Neuronal stem cell (in vitro differentiated cells): ENCODE results near the gene SCN5A.

Experiments used
- DNase-seq: peaks from one replicate; pipeline ENCODE4 v3.0.0-alpha.2; 2013; ENCODE audit warnings: low spot score
- H2AFZ ChIP-seq: one replicate; pipeline ENCODE4 v1.6.1; 2013; ENCODE audit warnings: mild to moderate bottlenecking, low read length, inconsistent platforms
- H2AK5ac ChIP-seq: 2 replicates; pipeline ENCODE4 v1.6.1; 2013; ENCODE audit warnings: low read depth, mild to moderate bottlenecking, inconsistent platforms, low read length, moderate library complexity, mixed read lengths
- H2BK120ac ChIP-seq: 2 replicates; pipeline ENCODE4 v1.6.1; 2013; ENCODE audit warnings: low read depth, mild to moderate bottlenecking, inconsistent platforms, low read length, moderate library complexity, mixed read lengths
- H2BK12ac ChIP-seq: one replicate; pipeline ENCODE4 v1.6.1; 2013; ENCODE audit warnings: low read length, inconsistent platforms
- H2BK15ac ChIP-seq: 2 replicates; pipeline ENCODE4 v1.6.1; 2013; ENCODE audit warnings: mild to moderate bottlenecking, low read length, inconsistent platforms, mixed read lengths
- H2BK5ac ChIP-seq: one replicate; pipeline ENCODE4 v1.6.1; 2013; ENCODE audit warnings: inconsistent platforms, mild to moderate bottlenecking, low read length, moderate library complexity
- H3K14ac ChIP-seq: one replicate; pipeline ENCODE4 v1.6.1; 2013; ENCODE audit warnings: low read length, inconsistent platforms
- H3K18ac ChIP-seq: 2 replicates; pipeline ENCODE4 v1.6.1; 2013; ENCODE audit warnings: low read length, inconsistent platforms
- H3K23ac ChIP-seq: 2 replicates; pipeline ENCODE4 v1.6.1; 2013; ENCODE audit warnings: low read depth, mild to moderate bottlenecking, mixed read lengths, low read length, inconsistent platforms; ENCODE audit not compliant: poor library complexity
- H3K27ac ChIP-seq: replicated peaks from 3 replicates; pipeline ENCODE4 v1.5.1; 2013; ENCODE audit warnings: low read length, inconsistent platforms
- H3K27me3 ChIP-seq, 3 experiments: 2 replicates each; pipeline ENCODE4 v1.6.1; 2013; ENCODE audit warnings: low read length in 3 of 3, mild to moderate bottlenecking in 2 of 3, inconsistent platforms in 1 of 3, low read depth in 1 of 3, mixed read lengths in 1 of 3, moderate library complexity in 1 of 3; ENCODE audit not compliant: control insufficient read depth in 3 of 3, insufficient read depth in 3 of 3
- H3K36me3 ChIP-seq, 2 donors: replicated peaks in 1 of 2; 2 replicates each; pipeline ENCODE4 v1.6.1; 2013; ENCODE audit warnings: low read length in 2 of 2; ENCODE audit not compliant: control insufficient read depth in 2 of 2, insufficient read depth in 2 of 2
- H3K4ac ChIP-seq: 2 replicates; pipeline ENCODE4 v1.6.1; 2013; ENCODE audit warnings: inconsistent platforms, mild to moderate bottlenecking, low read length, moderate library complexity
- H3K4me1 ChIP-seq, 2 donors: 1 replicate in 1 of 2; 2 replicates in 1 of 2; pipeline ENCODE4 v1.6.1; 2013; ENCODE audit warnings: low read length in 2 of 2, low read depth in 1 of 2; ENCODE audit not compliant: control insufficient read depth in 2 of 2, insufficient read depth in 1 of 2
- H3K4me2 ChIP-seq: one replicate; pipeline ENCODE4 v1.6.1; 2013; ENCODE audit warnings: mild to moderate bottlenecking, low read length, inconsistent platforms; ENCODE audit not compliant: insufficient read depth, poor library complexity, severe bottlenecking
- H3K4me3 ChIP-seq, 2 donors: 2 replicates each; pipeline ENCODE4 v1.5.1; 2013; ENCODE audit warnings: low read length in 2 of 2, mild to moderate bottlenecking in 2 of 2, inconsistent platforms in 1 of 2, moderate library complexity in 1 of 2
- H3K79me1 ChIP-seq: one replicate; pipeline ENCODE4 v1.6.1; 2013; ENCODE audit warnings: low read depth, mild to moderate bottlenecking, inconsistent platforms, low read length, moderate library complexity
- H3K9ac ChIP-seq: one replicate; pipeline ENCODE4 v1.6.1; 2013; ENCODE audit warnings: mild to moderate bottlenecking, low read depth, low read length, inconsistent platforms; ENCODE audit not compliant: poor library complexity
- H3K9me3 ChIP-seq, 2 donors: replicated peaks in 1 of 2; 2 replicates each; pipeline versions ENCODE3 to v1.6.1; 2013; ENCODE audit warnings: low read length in 2 of 2, mild to moderate bottlenecking in 2 of 2, inconsistent platforms in 1 of 2, low read depth in 1 of 2, mixed read lengths in 1 of 2, moderate library complexity in 1 of 2; ENCODE audit not compliant: control insufficient read depth in 2 of 2, insufficient read depth in 1 of 2
- H4K8ac ChIP-seq: one replicate; pipeline ENCODE4 v1.6.1; 2013; ENCODE audit warnings: low read depth, mild to moderate bottlenecking, inconsistent platforms, low read length, moderate library complexity
- H4K91ac ChIP-seq: one replicate; pipeline ENCODE4 v1.6.1; 2013; ENCODE audit warnings: low read length, low read depth, mild to moderate bottlenecking, inconsistent platforms; ENCODE audit not compliant: poor library complexity
- WGBS, 2 donors: extraction: QIAGEN DNeasy Blood & Tissue Kit; methylation state at CpG; one replicate each; pipeline ENCODE4 v1.1.7; 2013; ENCODE audit warnings: missing lambda C conversion rate in 2 of 2, mixed read lengths in 1 of 2; ENCODE audit not compliant: insufficient read length in 2 of 2, insufficient replicate concordance in 1 of 2; ENCODE audit errors: extremely low coverage in 2 of 2; 5-methylcytosine and 5-hydroxymethylcytosine counted together

The SCN5A gene

DNA sequence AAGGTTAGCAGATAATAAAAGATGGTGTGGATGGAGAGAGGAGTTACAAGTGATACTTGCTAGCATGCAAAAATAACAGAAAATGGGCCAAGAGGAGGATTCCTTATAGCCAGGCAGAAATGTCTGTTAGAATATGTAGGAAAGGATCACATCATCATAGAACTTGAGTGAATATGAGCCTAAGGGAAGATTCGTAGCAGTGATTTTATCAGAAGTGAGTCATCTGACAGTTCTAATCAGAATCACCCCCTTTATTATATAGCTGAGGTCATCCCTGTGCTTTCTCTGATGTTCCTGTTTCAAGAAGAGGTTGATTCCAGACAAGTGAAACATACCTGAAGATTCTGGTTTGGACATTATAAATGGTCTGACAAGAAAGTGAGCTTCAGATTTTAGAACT is 130.5 kb downstream of the SCN5A start:
- Histone ChIP-seq H3K4me2 (no peak overlapping the region), H3K14ac (no peak overlapping the region), H2AK5ac (no peak overlapping the region), H3K4me1 (no peaks in the 10 kb centered on the region), H3K4ac (no peak overlapping the region), H2BK12ac (no peak overlapping the region), H4K91ac (no peak overlapping the region), H3K4me3 (no peak overlapping the region), H2AFZ (no peak overlapping the region), H3K27me3 (no peaks in the 10 kb centered on the region), H3K18ac (no peak overlapping the region), H3K79me1 (no peaks in the 10 kb centered on the region), H3K9ac (no peak overlapping the region), H3K27ac (no peak overlapping the region), H2BK120ac (no peak overlapping the region), H3K36me3 (peaks cover 7 to 81% of the 10 kb centered on the region in 2 donors), H2BK15ac (no peak overlapping the region), H3K23ac (no peak overlapping the region), H3K9me3 (no peaks in the 10 kb centered on the region), H4K8ac (no peak overlapping the region), H2BK5ac (no peak overlapping the region)
- no CpG with 5 or more reads among the region's 1 CpG for WGBS, 2 donors
- DNase-seq, result no peak

GRCh38 chr3:38516669-38517068 is 132.8 kb downstream of the SCN5A start:
- Histone ChIP-seq H3K18ac (no peak overlapping the region), H3K27ac (no peak overlapping the region), H3K9ac (no peak overlapping the region), H3K9me3 (no peaks in the 10 kb centered on the region), H4K8ac (no peak overlapping the region), H2BK15ac (no peak overlapping the region), H3K4me3 (no peak overlapping the region), H2BK12ac (no peak overlapping the region), H4K91ac (no peak overlapping the region), H2AFZ (no peak overlapping the region), H3K36me3 (peaks cover 5 to 85% of the 10 kb centered on the region in 2 donors), H2BK5ac (no peak overlapping the region), H3K4me1 (no peaks in the 10 kb centered on the region), H3K79me1 (no peaks in the 10 kb centered on the region), H3K23ac (no peak overlapping the region), H3K4me2 (no peak overlapping the region), H2BK120ac (no peak overlapping the region), H2AK5ac (no peak overlapping the region), H3K27me3 (no peaks in the 10 kb centered on the region), H3K4ac (no peak overlapping the region), H3K14ac (no peak overlapping the region)
- no CpG with 5 or more reads among the region's 1 CpG for WGBS, 2 donors
- DNase-seq, result no peak

DNA sequence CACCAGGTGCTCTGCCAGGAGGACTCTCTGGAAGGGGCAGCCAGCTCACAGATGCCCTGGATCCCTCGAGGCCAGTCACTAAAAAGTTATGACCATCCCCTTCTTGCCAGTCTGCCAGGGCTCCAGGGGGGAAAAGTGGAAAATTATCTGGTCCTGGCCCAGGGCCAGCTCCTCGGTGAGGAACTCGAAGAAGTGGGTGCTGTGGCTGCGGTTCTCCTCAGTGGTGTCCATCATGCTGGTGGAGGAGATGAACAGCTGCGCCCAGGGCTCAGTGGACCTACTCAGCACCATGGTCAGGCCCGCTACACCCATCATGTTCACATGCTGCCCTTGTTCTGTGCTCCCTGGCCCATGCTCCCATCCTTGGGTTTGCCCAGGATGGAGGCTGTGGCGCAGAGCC is 134.1 kb downstream of the SCN5A start:
- no peaks in the 10 kb centered on the region for H3K27me3 ChIP-seq
- H4K8ac ChIP-seq, result no peak overlapping the region
- H3K36me3 ChIP-seq, result peaks cover 7 to 87% of the 10 kb centered on the region in 2 donors
- no peak overlapping the region for H3K9ac ChIP-seq
- no peak overlapping the region for H3K4me3 ChIP-seq
- no peak overlapping the region for H2BK120ac ChIP-seq
- H3K4ac ChIP-seq, result no peak overlapping the region
- no peak overlapping the region for H2AFZ ChIP-seq
- H3K14ac ChIP-seq, result peak overlapping the region; percentile 91
- H3K27ac ChIP-seq, result no peak overlapping the region
- no peaks in the 10 kb centered on the region for H3K4me1 ChIP-seq
- H2BK15ac ChIP-seq, result no peak overlapping the region
- no CpG with 5 or more reads among the region's 7 CpGs for WGBS, 2 donors
- H3K18ac ChIP-seq, result no peak overlapping the region
- no peak overlapping the region for H3K4me2 ChIP-seq
- DNase-seq, result no peak
- H2AK5ac ChIP-seq, result no peak overlapping the region
- H2BK12ac ChIP-seq, result no peak overlapping the region
- no peak overlapping the region for H4K91ac ChIP-seq
- no peak overlapping the region for H3K23ac ChIP-seq
- no peaks in the 10 kb centered on the region for H3K9me3 ChIP-seq
- no peaks in the 10 kb centered on the region for H3K79me1 ChIP-seq
- H2BK5ac ChIP-seq, result no peak overlapping the region

- no peak overlapping the region for H3K27ac ChIP-seq
- no peak overlapping the region for H2BK5ac ChIP-seq
- H3K79me1 ChIP-seq, result no peaks in the 10 kb centered on the region
- H3K9me3 ChIP-seq, result no peaks in the 10 kb centered on the region
- no peak overlapping the region for H3K4me3 ChIP-seq
- no CpG with 5 or more reads among the region's 3 CpGs for WGBS, 2 donors
- H2BK15ac ChIP-seq, result no peak overlapping the region
- H3K23ac ChIP-seq, result no peak overlapping the region
- no peak overlapping the region for H2AK5ac ChIP-seq
- H3K4ac ChIP-seq, result no peak overlapping the region
- H2AFZ ChIP-seq, result no peak overlapping the region
- no peak overlapping the region for H3K4me2 ChIP-seq
- H4K8ac ChIP-seq, result no peak overlapping the region
- no peak overlapping the region for H3K14ac ChIP-seq
- no peaks in the 10 kb centered on the region for H3K27me3 ChIP-seq
- no peak overlapping the region for H3K9ac ChIP-seq
- no peak overlapping the region for H3K18ac ChIP-seq
- no peak for DNase-seq
- no peaks in the 10 kb centered on the region for H3K4me1 ChIP-seq
- no peak overlapping the region for H2BK120ac ChIP-seq
- H3K36me3 ChIP-seq, result peaks cover 10 to 89% of the 10 kb centered on the region in 2 donors
- H4K91ac ChIP-seq, result no peak overlapping the region
- H2BK12ac ChIP-seq, result no peak overlapping the region
Measured at GRCh38 chr3:38511546-38511945, 137.9 kb downstream of the SCN5A start.
